ENCODE results near the gene ZP3. TPM values are rescaled to one million over a fixed set of nuclear protein-coding genes. Genes with fewer than 3 reads are reported as not detected.

Gene ZP3
- total and polyA plus RNA-seq, 10 of the 15 experiments (the other 5 are each of a cell fraction or from before 2014, with no cell fraction given) = 0.39 to 5.1 (median 2.5) TPM

DNA sequence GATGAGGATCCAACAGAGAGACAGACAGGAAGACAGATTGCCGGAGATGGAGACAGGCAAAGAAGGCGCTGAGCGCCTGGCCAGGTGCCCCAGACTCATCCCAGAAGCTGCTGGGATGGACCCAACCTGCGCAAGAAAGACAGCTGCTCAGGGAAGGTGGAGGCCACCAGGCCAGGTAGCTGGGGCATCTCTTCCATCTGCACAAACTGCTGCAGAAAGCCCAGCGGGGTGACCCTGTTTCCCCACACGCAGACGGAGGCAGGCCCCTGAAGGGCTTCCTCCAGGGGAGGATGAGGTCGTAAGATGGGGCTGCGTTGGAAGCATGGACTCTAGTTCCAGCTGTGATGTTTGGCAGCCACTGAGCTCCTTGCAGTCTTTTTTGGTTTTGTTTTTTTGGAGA is 49.5 kb upstream of the ZP3 start:
- H3K4me1 ChIP-seq (ENCODE audit: control insufficient read depth, insufficient read depth, low read length) = peaks cover under 1% of the 10 kb centered on the region
- H3K27ac ChIP-seq (ENCODE audit: control insufficient read depth, insufficient read depth) = no peak overlapping the region
- no TSS peak for BruUV-seq (replicated peaks)
- no peaks in the 10 kb centered on the region for H4K20me1 ChIP-seq (ENCODE audit: control insufficient read depth, insufficient read depth)
- no peak for TF ChIP-seq SUZ12 (IDR thresholded peaks at IDR 0.05; ENCODE audit: unreplicated experiment)
- no peak for TF ChIP-seq RAD21 (IDR thresholded peaks at IDR 0.05; ENCODE audit: insufficient read depth, low read depth, low read length)
- no peak for TF ChIP-seq SIX5 (IDR thresholded peaks at IDR 0.05; ENCODE audit: low read depth, low read length, severe bottlenecking)
- no peak for TF ChIP-seq POU2F2 (IDR thresholded peaks at IDR 0.05; ENCODE audit: borderline replicate concordance, low read depth, low read length)
- no peak for FAIRE-seq
- 82% methylated on average over 9 of the region's 9 CpGs for WGBS (ENCODE audit: insufficient coverage, insufficient replicate concordance, low lambda C conversion rate, missing lambda C conversion rate)
- no peaks in the 10 kb centered on the region for H3K9me3 ChIP-seq (replicated peaks; ENCODE audit: control insufficient read depth, insufficient read depth, low read length)
- DNase-seq (ENCODE audit: low read depth, low spot score) = no peak
- RAD21 ChIA-PET (ENCODE audit: unreplicated experiment) = no interaction called here
- H3K79me2 ChIP-seq (ENCODE audit: control insufficient read depth, insufficient read depth, low read length) = no peaks in the 10 kb centered on the region
- no peak for ATAC-seq
- no peaks in the 10 kb centered on the region for H3K36me3 ChIP-seq (ENCODE audit: control insufficient read depth in 2 of 2, insufficient read depth in 2 of 2, low read length in 1 of 2)
- intact Hi-C loops (cut with micrococcal nuclease; ENCODE audit: unreplicated experiment) (no loop called here), in situ Hi-C loops (cut with MboI) (no loop called here)
- H3K9ac ChIP-seq (ENCODE audit: control insufficient read depth, insufficient read depth, low read length) = no peak overlapping the region
- no peak overlapping the region for H3K4me3 ChIP-seq
- no peak overlapping the region for H2AFZ ChIP-seq (ENCODE audit: control insufficient read depth, low read depth, low read length)
- SMC1A ChIA-PET (ENCODE audit: uncharacterized antibody, unreplicated experiment) = no interaction called here
- no peaks in the 10 kb centered on the region for H3K27me3 ChIP-seq (replicated peaks in 1 of 2; ENCODE audit: control insufficient read depth in 2 of 2, insufficient read depth in 2 of 2, low read length in 1 of 2)
- no peak overlapping the region for H3K4me2 ChIP-seq (ENCODE audit: control insufficient read depth, insufficient read depth)
- POLR2A ChIA-PET = no interaction called here
- CTCF ChIA-PET = no interaction called here

DNA sequence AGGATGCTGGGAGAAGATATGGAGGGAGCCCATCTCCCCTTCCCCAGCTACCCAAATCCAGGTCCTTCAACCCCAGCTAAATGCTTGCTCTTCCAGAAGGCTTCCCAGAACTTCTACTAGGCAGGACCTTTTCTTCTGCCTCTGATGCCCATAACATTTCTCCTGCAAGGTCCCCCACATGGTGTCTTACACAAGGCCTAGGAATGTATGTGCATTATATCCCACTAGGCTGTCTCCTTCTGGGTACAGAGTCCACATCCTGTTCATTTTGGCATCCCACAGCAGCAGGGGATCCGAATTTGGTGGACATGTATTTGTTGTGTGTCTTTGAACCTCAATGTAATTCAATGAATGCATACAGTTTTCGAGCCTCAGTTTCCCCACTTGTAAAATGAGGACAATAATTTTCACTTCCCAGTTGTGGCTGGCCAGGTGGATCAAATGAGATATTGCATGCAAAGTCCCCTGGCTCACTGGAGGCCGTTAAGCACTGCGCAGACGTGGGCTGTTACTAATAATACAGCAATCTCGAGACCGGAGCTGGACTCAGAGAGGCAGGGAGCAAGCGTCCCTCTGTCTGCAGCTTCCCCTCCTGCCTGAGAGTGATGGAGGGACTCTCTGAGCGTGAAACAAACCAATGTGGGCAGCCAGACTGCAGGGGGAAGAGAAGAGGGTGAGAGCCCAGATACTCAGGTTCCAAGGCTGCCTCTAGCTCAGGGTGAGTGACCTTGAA is 47.4 kb upstream of the ZP3 start:
- Histone ChIP-seq H3K27ac (ENCODE audit: control insufficient read depth, insufficient read depth) (no peak overlapping the region), H3K79me2 (ENCODE audit: control insufficient read depth, insufficient read depth, low read length) (no peaks in the 10 kb centered on the region), H3K4me3 (no peak overlapping the region), H3K4me1 (ENCODE audit: control insufficient read depth, insufficient read depth, low read length) (peaks cover 3% of the 10 kb centered on the region), H3K9ac (ENCODE audit: control insufficient read depth, insufficient read depth, low read length) (no peak overlapping the region), H3K27me3 (replicated peaks in 1 of 2; ENCODE audit: control insufficient read depth in 2 of 2, insufficient read depth in 2 of 2, low read length in 1 of 2) (no peaks in the 10 kb centered on the region), H3K36me3 (ENCODE audit: control insufficient read depth in 2 of 2, insufficient read depth in 2 of 2, low read length in 1 of 2) (no peaks in the 10 kb centered on the region), H3K4me2 (ENCODE audit: control insufficient read depth, insufficient read depth) (no peak overlapping the region), H3K9me3 (replicated peaks; ENCODE audit: control insufficient read depth, insufficient read depth, low read length) (no peaks in the 10 kb centered on the region), H2AFZ (ENCODE audit: control insufficient read depth, low read depth, low read length) (peak overlapping the region; percentile 29; the same call in 1 of the 2 replicates), H4K20me1 (ENCODE audit: control insufficient read depth, insufficient read depth) (no peaks in the 10 kb centered on the region)
- DNase-seq (ENCODE audit: low read depth, low spot score) (no peak), ATAC-seq (no peak), FAIRE-seq (no peak)
- ChIA-PET RAD21 (ENCODE audit: unreplicated experiment) (interaction anchor here (1.3 to 1.7 kb wide), 3 partner anchors 13 to 59 kb away, joined by 5 to 6 read pairs (median 5); partner anchors contain the start of gene YWHAG), POLR2A (interaction anchor here (0.5 to 1.3 kb wide), 7 partner anchors 13 to 1343 kb away, joined by 3 to 7 read pairs (median 4); no protein-coding TSS in a partner anchor), SMC1A (ENCODE audit: uncharacterized antibody, unreplicated experiment) (interaction anchor here (2.5 kb wide), 1 partner anchor 17 kb away, joined by 12 read pairs; the partner anchor contains the start of gene YWHAG), CTCF (interaction anchor here (0.5 kb wide), 1 partner anchor 11 kb away, joined by 5 read pairs; no protein-coding TSS in a partner anchor)
- TF ChIP-seq NRF1 (conservative IDR thresholded peaks at IDR 0.05; ENCODE audit: low read depth, low read length) (no peak), ATF7 (IDR thresholded peaks at IDR 0.05; ENCODE audit: low read depth) (no peak)
- no TSS peak for BruUV-seq (replicated peaks)
- intact Hi-C loops (cut with micrococcal nuclease; ENCODE audit: unreplicated experiment) (no loop called here), in situ Hi-C loops (cut with MboI) (no loop called here)
- 12% methylated on average over 9 of the region's 9 CpGs for WGBS (ENCODE audit: insufficient coverage, insufficient replicate concordance, low lambda C conversion rate, missing lambda C conversion rate)

All from GM12878 (cell line).